ENCODE data around the gene MLPH. TPM values are rescaled to one million over a fixed set of nuclear protein-coding genes. Genes with fewer than 3 reads are reported as not detected.

MLPH gene
- total RNA-seq, 1 experiment from 2014 or later = 6.1 TPM

DNA sequence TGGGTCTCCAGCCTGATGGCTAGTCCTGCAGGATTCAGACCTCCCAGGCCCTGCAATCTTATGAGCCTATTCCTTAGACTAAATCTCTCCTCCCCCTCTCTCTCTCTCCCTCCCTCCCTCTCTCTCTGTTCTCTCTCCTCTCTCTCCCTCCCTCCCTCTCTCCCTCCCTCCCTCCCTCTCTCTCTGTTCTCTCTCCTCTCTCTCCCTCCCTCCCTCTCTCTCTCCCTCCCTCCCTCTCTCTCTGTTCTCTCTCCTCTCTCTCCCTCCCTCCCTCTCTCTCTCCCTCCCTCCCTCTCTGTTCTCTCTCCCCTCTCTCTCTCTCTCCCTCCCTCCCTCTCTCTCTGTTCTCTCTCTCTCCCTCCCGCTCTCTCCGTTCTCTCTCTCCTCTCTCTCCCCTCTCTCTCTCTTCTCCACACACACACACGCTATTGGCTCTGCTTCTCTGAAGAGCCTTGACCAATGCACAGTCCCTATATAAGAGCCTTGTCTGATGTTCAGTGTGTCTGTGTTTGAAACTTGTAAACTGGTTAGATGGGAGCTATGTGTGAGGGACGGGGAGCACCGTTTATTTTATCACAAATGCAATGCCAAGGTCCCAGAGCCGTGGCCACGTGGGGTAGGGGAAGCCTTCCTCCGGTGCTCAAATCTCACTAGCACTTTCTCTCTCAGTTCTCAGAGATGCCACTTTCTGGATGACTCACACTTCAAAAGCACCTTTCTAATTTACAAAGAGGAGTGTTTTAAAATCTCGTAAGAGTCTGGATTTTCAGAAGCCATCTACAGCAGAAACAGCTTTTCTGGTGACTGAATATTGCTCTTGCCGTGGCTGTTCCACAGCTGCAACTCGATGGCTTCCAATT is 70.0 kb downstream of the MLPH start:
- Histone ChIP-seq H3K4me3 (ENCODE audit: insufficient read depth, low read depth, low read length) (no peak overlapping the region), H3K36me3 (replicated peaks; ENCODE audit: control insufficient read depth, insufficient read depth, low read length) (peaks cover 2% of the 10 kb centered on the region), H3K27me3 (ENCODE audit: control insufficient read depth, insufficient read depth, low read length) (no peaks in the 10 kb centered on the region)
- no peak for DNase-seq

DNA sequence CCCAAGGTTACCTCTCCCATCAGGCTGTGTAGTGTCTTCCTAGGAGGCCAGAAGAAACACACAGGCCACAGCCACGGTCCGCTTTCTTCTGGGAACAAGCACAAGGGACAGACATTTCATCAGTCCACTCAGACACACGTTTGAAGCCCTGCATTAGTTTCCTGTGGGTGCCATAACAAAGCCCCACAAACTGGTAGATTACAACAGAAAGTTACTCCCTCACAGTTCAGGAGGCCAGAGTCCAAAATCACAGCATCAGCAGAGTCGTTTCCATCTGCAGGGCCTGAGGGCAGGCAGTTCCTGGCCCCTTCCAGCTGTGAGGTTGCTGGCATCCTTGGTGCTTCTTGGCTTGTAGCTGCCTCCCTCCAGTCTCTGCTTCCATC is 70.6 kb downstream of the MLPH start:
- H3K27me3 ChIP-seq (ENCODE audit: control insufficient read depth, insufficient read depth, low read length) = no peaks in the 10 kb centered on the region
- no peak overlapping the region for H3K4me3 ChIP-seq (ENCODE audit: insufficient read depth, low read depth, low read length)
- peaks cover 2% of the 10 kb centered on the region for H3K36me3 ChIP-seq (replicated peaks; ENCODE audit: control insufficient read depth, insufficient read depth, low read length)
- no peak for DNase-seq

DNA sequence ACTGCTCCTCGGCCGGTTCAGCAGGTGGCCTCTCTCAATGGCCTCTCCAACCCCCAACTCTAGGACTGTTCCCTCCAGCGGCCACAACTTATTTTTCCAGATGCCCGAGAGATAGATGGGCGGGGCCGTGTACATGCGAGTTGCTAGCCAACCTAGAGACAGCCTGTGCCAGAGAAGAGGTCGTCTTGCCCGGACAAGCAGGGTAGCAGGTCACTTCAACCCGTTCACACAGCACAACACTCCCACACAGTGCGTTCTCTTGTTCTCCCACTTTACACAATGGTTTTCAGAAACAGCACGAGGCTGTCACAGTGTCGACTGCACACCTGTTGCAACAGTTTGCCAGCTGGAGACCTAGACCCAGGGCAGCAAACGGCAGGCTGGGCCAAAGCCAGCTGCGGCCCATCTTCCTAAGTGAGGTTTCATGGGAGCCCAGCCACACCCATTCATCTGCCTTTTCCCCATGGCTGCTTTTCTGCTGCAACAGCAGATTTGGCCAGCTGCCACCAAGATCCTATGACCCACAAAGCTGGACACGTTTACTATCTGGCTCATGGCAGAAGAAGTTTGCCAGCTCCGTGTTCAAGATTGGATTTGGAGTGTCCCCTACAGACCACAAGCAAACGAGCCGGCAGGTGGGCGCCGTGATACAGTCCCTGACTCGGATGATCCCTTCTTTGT is 72.0 kb downstream of the MLPH start:
- no peak for DNase-seq
- Histone ChIP-seq H3K36me3 (replicated peaks; ENCODE audit: control insufficient read depth, insufficient read depth, low read length) (no peaks in the 10 kb centered on the region), H3K4me3 (ENCODE audit: insufficient read depth, low read depth, low read length) (no peak overlapping the region), H3K27me3 (ENCODE audit: control insufficient read depth, insufficient read depth, low read length) (no peaks in the 10 kb centered on the region)

GRCh38 chr2:237561221-237561620 is 74.2 kb downstream of the MLPH start:
- Histone ChIP-seq H3K27me3 (ENCODE audit: control insufficient read depth, insufficient read depth, low read length) (no peaks in the 10 kb centered on the region), H3K4me3 (ENCODE audit: insufficient read depth, low read depth, low read length) (no peak overlapping the region), H3K36me3 (replicated peaks; ENCODE audit: control insufficient read depth, insufficient read depth, low read length) (no peaks in the 10 kb centered on the region)
- no peak for DNase-seq

- H3K4me3 ChIP-seq (ENCODE audit: insufficient read depth, low read depth, low read length) = no peak overlapping the region
- H3K36me3 ChIP-seq (replicated peaks; ENCODE audit: control insufficient read depth, insufficient read depth, low read length) = no peaks in the 10 kb centered on the region
- peak; percentile 90 for DNase-seq
- no peaks in the 10 kb centered on the region for H3K27me3 ChIP-seq (ENCODE audit: control insufficient read depth, insufficient read depth, low read length)
Observed at GRCh38 chr2:237563816-237564215, 76.8 kb downstream of the MLPH start.

DNA sequence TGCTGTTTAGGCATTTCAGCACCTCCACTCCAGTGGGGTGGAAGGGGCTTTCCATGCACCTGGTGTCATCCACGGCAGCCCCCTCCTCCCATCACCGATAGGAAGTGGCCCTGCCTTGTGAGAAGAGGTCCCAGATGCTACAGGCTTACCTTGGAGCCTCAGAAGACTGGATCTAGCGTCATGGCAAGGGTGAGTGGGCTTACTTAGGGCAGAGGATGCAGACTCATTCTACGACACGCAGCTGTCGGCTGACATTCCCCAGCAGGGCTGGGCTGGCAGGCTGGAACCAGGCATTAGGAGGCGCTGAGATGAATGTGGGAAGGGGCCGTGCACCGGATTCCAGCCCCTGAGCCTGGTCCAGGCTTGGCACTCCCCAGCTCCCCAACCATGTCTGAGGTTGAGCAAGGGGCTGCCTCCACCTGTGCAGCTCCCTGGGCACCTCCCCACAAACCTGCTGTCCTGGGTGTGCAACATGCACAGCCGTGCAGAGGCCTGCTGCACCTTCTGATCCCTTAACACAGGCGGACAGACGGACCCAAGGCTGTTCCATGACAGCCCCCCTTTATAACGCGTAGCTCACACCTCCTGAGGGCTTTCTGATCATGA is 77.6 kb downstream of the MLPH start:
- Histone ChIP-seq H3K36me3 (replicated peaks; ENCODE audit: control insufficient read depth, insufficient read depth, low read length) (no peaks in the 10 kb centered on the region), H3K27me3 (ENCODE audit: control insufficient read depth, insufficient read depth, low read length) (no peaks in the 10 kb centered on the region), H3K4me3 (ENCODE audit: insufficient read depth, low read depth, low read length) (no peak overlapping the region)
- DNase-seq = peak; percentile 49

GRCh38 chr2:237565974-237566373 is 78.9 kb downstream of the MLPH start:
- no peaks in the 10 kb centered on the region for H3K27me3 ChIP-seq (ENCODE audit: control insufficient read depth, insufficient read depth, low read length)
- H3K36me3 ChIP-seq (replicated peaks; ENCODE audit: control insufficient read depth, insufficient read depth, low read length) = no peaks in the 10 kb centered on the region
- H3K4me3 ChIP-seq (ENCODE audit: insufficient read depth, low read depth, low read length) = no peak overlapping the region
- DNase-seq = no peak

GRCh38 chr2:237566401-237567235 is 79.6 kb downstream of the MLPH start, which contains the start of gene PRLH:
PRLH (plus strand) TSS chr2:237566574; CDS start chr2:237566574, 0 bp downstream.
- no peak within 1 kb of the TSS for H3K4me3 ChIP-seq (ENCODE audit: insufficient read depth, low read depth, low read length)
- no peaks in the 10 kb centered on the region for H3K27me3 ChIP-seq (ENCODE audit: control insufficient read depth, insufficient read depth, low read length)
- DNase-seq = peak; percentile 59
- H3K36me3 ChIP-seq (replicated peaks; ENCODE audit: control insufficient read depth, insufficient read depth, low read length) = no peaks in the 10 kb centered on the region

DNA sequence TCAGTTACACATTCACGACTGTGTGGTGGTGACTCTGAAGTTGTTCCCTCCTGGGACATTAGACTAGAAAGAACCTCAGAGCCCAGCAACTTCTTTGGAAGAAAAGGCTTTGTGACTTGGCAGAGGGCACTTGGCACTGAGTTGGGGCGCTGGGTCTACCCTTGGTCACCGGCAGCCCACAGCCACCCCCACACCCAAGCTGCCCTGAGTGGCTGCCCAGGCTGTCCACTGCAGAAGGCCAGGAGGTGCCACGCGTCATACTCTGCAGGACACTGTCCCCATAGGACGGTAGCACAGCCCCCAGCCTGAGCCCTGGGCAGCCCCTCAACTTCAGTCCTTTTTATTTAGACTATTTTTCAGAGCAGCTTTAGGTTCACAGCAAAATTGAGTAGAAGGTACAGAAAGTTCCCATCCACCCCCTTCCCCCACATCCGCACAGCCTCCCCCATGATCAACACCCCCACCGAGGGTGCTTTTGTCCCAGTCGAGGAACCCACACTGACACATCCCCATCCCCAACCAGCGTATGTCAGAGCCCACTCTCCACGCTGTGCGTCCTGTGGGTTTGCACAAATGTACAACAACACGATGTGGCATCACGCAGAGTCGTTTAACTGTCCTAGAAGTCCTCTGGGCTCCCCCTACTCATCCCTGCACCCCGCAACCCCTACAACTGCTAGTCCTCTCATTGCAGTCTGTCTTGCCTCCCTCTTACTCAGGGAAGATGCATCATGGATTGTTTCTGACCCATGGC is 80.4 kb downstream of the MLPH start:
- Histone ChIP-seq H3K27me3 (ENCODE audit: control insufficient read depth, insufficient read depth, low read length) (no peaks in the 10 kb centered on the region), H3K36me3 (replicated peaks; ENCODE audit: control insufficient read depth, insufficient read depth, low read length) (no peaks in the 10 kb centered on the region), H3K4me3 (ENCODE audit: insufficient read depth, low read depth, low read length) (no peak overlapping the region)
- DNase-seq = peak; percentile 39

DNA sequence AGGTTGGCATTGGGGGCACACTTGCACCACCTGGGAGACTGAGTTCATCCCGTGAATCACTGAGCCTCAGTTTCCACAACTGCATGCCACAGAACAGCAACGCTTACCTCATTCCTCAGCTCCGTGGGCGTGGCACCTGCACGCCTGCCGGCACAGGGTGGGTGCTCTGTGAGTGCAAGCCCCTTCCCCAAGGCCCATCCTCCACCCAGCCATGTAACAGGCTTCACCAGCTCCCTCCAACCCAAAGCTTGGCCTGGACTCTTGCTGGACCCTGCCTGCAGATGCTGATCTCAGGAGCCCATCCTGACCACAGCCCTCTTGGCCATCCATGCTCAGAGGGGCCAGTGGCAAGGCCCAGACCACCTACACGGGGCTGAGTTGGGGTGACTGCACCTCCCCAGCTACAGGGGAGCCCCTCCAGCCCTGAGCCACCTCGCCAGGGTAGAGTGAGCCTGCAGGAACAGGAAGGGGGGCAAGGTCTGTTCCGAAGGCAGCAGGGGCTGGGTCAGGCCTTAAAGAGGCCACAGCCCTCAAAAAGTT is 81.1 kb downstream of the MLPH start:
- Histone ChIP-seq H3K36me3 (replicated peaks; ENCODE audit: control insufficient read depth, insufficient read depth, low read length) (no peaks in the 10 kb centered on the region), H3K4me3 (ENCODE audit: insufficient read depth, low read depth, low read length) (no peak overlapping the region), H3K27me3 (ENCODE audit: control insufficient read depth, insufficient read depth, low read length) (no peaks in the 10 kb centered on the region)
- DNase-seq = peak; percentile 34

DNA sequence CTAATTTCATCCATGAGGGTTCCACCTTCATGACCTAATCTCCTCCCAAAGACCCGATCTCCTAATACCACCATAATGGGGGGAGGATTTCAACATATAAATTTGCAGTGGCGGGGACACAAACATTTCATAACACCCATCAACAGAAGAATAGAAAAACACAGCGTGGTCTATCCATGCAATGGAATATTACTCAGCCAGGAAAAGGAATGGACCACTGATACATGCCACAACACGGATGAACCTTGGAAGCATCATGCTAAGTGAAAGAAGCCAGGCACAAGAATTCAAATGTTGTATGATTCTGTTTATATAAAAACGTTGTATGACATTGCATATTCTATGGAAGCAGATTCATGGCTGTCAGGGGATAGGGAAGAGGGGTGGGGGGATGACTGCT is 82.0 kb downstream of the MLPH start:
- H3K27me3 ChIP-seq (ENCODE audit: control insufficient read depth, insufficient read depth, low read length) = no peaks in the 10 kb centered on the region
- no peak overlapping the region for H3K4me3 ChIP-seq (ENCODE audit: insufficient read depth, low read depth, low read length)

DNA sequence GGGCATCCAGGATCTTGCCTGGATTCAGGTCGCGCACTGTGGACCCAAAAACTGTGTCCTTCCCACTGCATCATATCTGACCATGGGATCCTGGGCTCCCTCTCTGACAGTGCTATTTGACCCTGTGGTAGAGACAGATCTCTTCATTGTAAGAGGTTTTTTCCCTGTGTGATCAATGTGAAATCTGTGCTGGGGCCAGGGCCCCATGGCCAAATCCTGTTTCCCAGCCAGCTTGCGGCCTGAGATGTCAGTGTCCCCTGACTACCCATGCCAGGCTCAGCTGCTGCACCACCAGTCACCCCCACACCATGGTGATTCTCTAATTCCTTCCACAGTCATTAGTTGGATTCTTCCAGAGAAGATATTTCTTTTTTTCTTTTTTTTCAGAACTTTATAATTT is 82.8 kb downstream of the MLPH start:
- Histone ChIP-seq H3K27me3 (ENCODE audit: control insufficient read depth, insufficient read depth, low read length) (no peaks in the 10 kb centered on the region), H3K36me3 (replicated peaks; ENCODE audit: control insufficient read depth, insufficient read depth, low read length) (no peaks in the 10 kb centered on the region; the same call in none of the 2 replicates), H3K4me3 (ENCODE audit: insufficient read depth, low read depth, low read length) (no peak overlapping the region)
- peak; percentile 27 for DNase-seq

More for the DNA sequence above, 82.0 kb downstream of the MLPH start:
- H3K36me3 ChIP-seq (replicated peaks; ENCODE audit: control insufficient read depth, insufficient read depth, low read length) = no peaks in the 10 kb centered on the region
- DNase-seq = no peak

DNA sequence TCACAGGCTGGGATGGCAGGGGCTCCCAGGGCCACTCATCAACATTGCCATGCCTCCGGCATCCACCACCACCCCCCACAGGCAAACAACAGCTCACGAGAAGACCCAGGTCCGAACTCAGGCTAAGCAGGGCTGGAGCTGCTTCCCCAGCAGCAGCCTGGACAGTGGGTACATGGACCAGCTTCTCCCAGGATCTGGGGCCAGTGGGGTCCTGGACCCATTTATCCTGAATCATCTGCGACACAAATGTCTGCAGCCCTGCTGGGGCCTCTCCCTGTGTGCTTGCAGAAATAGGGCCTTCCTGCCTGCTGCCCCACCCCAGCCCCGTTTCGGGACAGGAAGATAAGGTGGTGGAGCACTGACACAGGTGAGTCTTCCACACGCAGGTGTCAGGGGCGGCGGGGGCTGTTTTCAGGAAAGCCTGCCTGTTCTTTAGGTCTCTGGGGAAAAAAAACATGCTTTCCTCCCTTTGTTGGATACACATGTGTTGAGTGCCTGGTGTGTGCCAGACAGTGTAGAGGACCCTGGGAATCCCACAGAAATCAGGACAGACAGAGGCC is 83.8 kb downstream of the MLPH start:
- Histone ChIP-seq H3K27me3 (ENCODE audit: control insufficient read depth, insufficient read depth, low read length) (no peaks in the 10 kb centered on the region), H3K4me3 (ENCODE audit: insufficient read depth, low read depth, low read length) (no peak overlapping the region), H3K36me3 (replicated peaks; ENCODE audit: control insufficient read depth, insufficient read depth, low read length) (peaks cover 1% of the 10 kb centered on the region)
- DNase-seq = peak; percentile 35

Data from H7 (cell line).